ENCODE measurements around the gene MEGF8. TPM values are rescaled to one million over a fixed set of nuclear protein-coding genes. Genes with fewer than 3 reads are reported as not detected.

Gene MEGF8
- total and polyA plus RNA-seq, 9 of the 15 experiments (the other 6 are each of a cell fraction or from before 2014, with no cell fraction given): 0.28 to 13.1 (median 3.0) TPM

GRCh38 chr19:42281827-42282762, 43.3 kb upstream of the MEGF8 start (continued):
- TF ChIP-seq ZMIZ1 (IDR thresholded peaks at IDR 0.05; ENCODE audit: low read depth in 2 of 2, low read length in 2 of 2) (no peak), SAP30 (IDR thresholded peaks at IDR 0.05; ENCODE audit: borderline replicate concordance, insufficient read depth, low read depth, low read length, poor library complexity, severe bottlenecking) (no peak), JUN (IDR thresholded peaks at IDR 0.05; ENCODE audit: borderline replicate concordance, low read depth, low read length) (peak; percentile 87), JUN (CRISPR knock-in tag; IDR thresholded peaks at IDR 0.05; ENCODE audit: borderline replicate concordance) (no peak), ELF4 (CRISPR knock-in tag; IDR thresholded peaks at IDR 0.05) (no peak), NELFE (IDR thresholded peaks at IDR 0.05; ENCODE audit: insufficient read depth, insufficient read length) (no peak)

Data from K562 (cell line).